ENCODE results near the gene DHRS11. TPM values are rescaled to one million over a fixed set of nuclear protein-coding genes. Genes with fewer than 3 reads are reported as not detected.

Gene DHRS11
- total RNA-seq, 6 experiments from 2014 or later: 8.4 to 11.3 (median 10.6) TPM

DNA sequence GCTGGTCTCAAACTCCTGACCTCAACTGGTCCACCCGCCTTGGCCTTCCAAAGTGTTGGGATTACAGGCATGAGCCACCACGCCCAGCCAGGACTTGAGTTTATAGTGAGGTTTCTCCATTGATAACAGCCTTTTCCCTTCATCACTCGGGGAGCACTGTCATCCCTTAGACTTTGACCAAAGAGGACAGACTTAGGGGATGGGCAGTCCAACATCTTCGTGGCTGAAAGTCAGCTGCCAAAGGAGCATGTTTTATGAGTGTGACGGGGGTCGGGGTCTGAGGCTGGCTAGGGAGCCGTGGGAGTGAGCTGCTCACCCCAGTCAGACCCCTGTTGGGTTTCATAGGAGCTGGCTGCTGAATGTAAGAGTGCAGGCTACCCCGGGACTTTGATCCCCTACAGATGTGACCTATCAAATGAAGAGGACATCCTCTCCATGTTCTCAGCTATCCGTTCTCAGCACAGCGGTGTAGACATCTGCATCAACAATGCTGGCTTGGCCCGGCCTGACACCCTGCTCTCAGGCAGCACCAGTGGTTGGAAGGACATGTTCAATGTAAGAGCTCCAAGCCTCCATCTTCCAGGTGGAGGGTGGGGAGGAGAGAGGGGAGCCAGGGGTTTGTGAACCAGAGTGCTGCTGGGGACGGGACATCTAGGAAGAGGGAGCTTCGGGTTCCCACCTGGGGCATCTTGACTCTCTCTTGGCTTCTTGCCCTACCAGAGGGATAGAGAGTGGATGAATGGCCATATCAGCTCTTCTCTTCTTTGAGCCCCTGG lies 3.1 kb downstream of the DHRS11 start:
- DNase-seq: no peak
- TF ChIP-seq CTCF (IDR thresholded peaks at IDR 0.05): no peak
- no peak overlapping the region for H3K4me3 Mint-ChIP-seq
- H3K4me1 Mint-ChIP-seq (ENCODE audit: low read depth): peaks cover 21% of the 10 kb centered on the region
- no peaks in the 10 kb centered on the region for H3K9me3 Mint-ChIP-seq
- peaks cover 11% of the 10 kb centered on the region for H3K27me3 Mint-ChIP-seq (ENCODE audit: insufficient read depth)
- H3K27ac Mint-ChIP-seq: no peak overlapping the region
- H3K36me3 Mint-ChIP-seq (ENCODE audit: low read depth): peaks cover 9% of the 10 kb centered on the region

GRCh38 chr17:36597226-36597625 lies 5.5 kb downstream of the DHRS11 start:
- peaks cover 26% of the 10 kb centered on the region for H3K4me1 Mint-ChIP-seq (ENCODE audit: low read depth)
- no peak for DNase-seq
- peaks cover 6% of the 10 kb centered on the region; the same call in 1 of the 2 replicates for H3K27me3 Mint-ChIP-seq (ENCODE audit: insufficient read depth)
- no peak for TF ChIP-seq CTCF (IDR thresholded peaks at IDR 0.05)
- H3K27ac Mint-ChIP-seq: no peak overlapping the region
- no peaks in the 10 kb centered on the region for H3K9me3 Mint-ChIP-seq
- H3K4me3 Mint-ChIP-seq: no peak overlapping the region
- no peaks in the 10 kb centered on the region for H3K36me3 Mint-ChIP-seq (ENCODE audit: low read depth)

GRCh38 chr17:36597866-36598777 lies 6.4 kb downstream of the DHRS11 start:
- H3K27me3 Mint-ChIP-seq (ENCODE audit: insufficient read depth): no peaks in the 10 kb centered on the region
- no peak overlapping the region for H3K4me3 Mint-ChIP-seq

DNA sequence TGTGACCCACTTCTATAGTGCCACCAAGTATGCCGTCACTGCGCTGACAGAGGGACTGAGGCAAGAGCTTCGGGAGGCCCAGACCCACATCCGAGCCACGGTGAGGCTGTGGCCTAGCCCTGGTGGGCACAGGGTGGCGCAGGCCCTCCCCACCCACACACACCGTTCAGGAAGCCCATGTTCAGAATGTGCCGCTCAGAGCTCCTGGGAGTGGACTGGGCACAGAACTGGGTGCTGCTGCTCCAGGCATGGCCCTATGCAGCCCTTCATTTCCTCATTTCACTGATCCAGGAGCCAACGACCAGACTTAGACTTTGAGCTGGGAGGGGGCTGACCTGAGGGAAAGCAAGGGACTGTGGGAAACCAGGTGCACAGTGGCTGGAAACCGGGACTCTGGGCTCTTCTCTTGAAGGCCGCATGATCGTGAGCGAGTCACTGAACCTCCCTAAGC lies 7.3 kb downstream of the DHRS11 start:
- no peak for TF ChIP-seq CTCF (IDR thresholded peaks at IDR 0.05)
- no peaks in the 10 kb centered on the region for H3K9me3 Mint-ChIP-seq
- no peak overlapping the region for H3K4me3 Mint-ChIP-seq
- DNase-seq: no peak
- H3K4me1 Mint-ChIP-seq (ENCODE audit: low read depth): peaks cover 24% of the 10 kb centered on the region
- no peaks in the 10 kb centered on the region for H3K36me3 Mint-ChIP-seq (ENCODE audit: low read depth)
- H3K27me3 Mint-ChIP-seq (ENCODE audit: insufficient read depth): no peaks in the 10 kb centered on the region
- no peak overlapping the region for H3K27ac Mint-ChIP-seq

More at GRCh38 chr17:36597866-36598777, 6.4 kb downstream of the DHRS11 start:
- Mint-ChIP-seq H3K27ac (no peak overlapping the region), H3K9me3 (no peaks in the 10 kb centered on the region), H3K4me1 (ENCODE audit: low read depth) (peaks cover 24% of the 10 kb centered on the region), H3K36me3 (ENCODE audit: low read depth) (no peaks in the 10 kb centered on the region)
- DNase-seq: no peak
- no peak; the same call in 1 of the 2 replicates for TF ChIP-seq CTCF (IDR thresholded peaks at IDR 0.05)

DNA sequence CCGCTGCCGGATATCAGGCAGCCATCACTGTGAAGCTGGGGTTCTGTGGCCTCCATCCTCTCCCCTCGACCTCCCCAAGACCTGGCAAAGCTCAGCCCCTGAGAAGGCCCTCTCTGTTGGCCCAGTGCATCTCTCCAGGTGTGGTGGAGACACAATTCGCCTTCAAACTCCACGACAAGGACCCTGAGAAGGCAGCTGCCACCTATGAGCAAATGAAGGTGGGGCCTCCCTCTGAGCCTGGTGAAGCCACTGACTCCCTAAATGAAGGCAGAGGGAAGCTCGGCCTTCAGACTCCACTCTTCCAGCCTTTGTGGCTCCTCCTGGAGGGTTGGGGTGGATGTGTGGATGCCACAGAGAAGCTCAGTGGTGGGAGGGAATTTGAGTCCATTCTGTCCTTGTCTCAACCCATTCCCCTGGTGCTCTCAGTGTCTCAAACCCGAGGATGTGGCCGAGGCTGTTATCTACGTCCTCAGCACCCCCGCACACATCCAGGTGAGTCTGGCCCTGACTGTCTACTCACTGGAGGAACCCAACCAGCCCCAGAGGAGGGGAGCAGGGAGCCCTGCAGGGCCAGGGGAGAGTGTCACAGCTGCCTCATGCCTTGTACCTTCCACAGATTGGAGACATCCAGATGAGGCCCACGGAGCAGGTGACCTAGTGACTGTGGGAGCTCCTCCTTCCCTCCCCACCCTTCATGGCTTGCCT lies 8.0 kb downstream of the DHRS11 start:
- Mint-ChIP-seq H3K9me3 (no peaks in the 10 kb centered on the region), H3K27ac (0 out of 2 replicates have a peak overlapping the region, but pooled peaks have one; percentile 92), H3K27me3 (ENCODE audit: insufficient read depth) (no peaks in the 10 kb centered on the region), H3K36me3 (ENCODE audit: low read depth) (no peaks in the 10 kb centered on the region), H3K4me1 (ENCODE audit: low read depth) (peaks cover 30% of the 10 kb centered on the region), H3K4me3 (peak overlapping the region; percentile 94; the same call in 1 of the 2 replicates)
- no peak for DNase-seq
- TF ChIP-seq CTCF (IDR thresholded peaks at IDR 0.05): no peak
